ENCODE results near the gene HSBP1L1. TPM values are rescaled to one million over a fixed set of nuclear protein-coding genes. Genes with fewer than 3 reads are reported as not detected.
"Not testable (repeated sequence)": the region's sequence is repeated elsewhere in the genome, so short reads cannot be mapped to it uniquely, and the experiment has no call there.

Gene HSBP1L1
- polyA plus RNA-seq, 4 donors = 18.7 to 24.3 (median 20.4) TPM

DNA sequence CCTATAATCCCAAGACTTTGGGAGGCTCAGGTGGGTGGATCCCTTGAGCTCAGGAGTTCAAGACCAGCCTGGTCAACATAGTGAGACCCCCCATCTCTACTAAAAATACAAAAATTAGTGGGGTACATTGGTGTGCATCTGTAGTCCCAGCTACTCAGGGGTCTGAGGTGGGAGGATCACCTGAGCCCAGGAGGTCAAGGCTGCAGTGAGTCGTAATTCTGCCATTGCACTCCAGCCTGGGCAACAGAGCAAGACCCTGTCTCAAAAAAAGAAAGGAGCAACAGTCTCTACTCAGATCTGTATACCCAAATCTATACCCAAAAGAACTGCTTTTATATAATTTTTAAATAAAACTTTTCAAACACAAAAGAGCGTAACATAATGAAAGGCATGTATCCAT lies 5.5 kb upstream of the HSBP1L1 start:
- DNase-seq (ENCODE audit: low read depth in 4 of 4, low spot score in 3 of 4) = no peak

DNA sequence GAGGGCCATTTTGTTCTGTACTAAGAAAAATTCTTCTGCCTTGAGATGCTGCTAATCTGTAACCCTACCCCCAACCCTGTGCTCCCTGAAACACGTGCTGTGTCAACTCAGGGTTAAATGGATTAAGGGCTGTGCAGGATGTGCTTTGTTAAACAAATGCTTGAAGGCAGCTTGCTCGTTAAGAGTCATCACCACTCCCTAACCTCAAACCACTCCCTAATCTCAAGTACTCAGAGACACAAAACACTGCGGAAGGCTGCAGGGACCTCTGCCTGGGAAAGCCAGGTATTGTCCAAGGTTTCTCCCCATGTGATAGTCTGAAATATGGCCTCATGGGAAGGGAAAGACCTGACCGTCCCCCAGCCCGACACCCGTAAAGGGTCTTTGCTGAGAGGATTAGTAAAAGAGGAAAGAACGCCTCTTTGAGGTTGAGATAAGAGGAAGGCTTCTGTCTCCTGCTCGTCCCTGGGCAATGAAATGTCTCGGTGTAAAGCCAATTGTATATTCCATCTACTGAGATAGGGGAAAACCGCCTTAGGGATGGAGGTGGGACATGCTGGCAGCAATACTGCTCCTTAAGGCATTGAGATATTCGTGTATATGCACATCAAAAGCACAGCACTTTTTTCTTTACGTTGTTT lies 4.2 kb upstream of the HSBP1L1 start:
- DNase-seq (ENCODE audit: low read depth in 4 of 4, low spot score in 3 of 4) = not testable (repeated sequence)

DNA sequence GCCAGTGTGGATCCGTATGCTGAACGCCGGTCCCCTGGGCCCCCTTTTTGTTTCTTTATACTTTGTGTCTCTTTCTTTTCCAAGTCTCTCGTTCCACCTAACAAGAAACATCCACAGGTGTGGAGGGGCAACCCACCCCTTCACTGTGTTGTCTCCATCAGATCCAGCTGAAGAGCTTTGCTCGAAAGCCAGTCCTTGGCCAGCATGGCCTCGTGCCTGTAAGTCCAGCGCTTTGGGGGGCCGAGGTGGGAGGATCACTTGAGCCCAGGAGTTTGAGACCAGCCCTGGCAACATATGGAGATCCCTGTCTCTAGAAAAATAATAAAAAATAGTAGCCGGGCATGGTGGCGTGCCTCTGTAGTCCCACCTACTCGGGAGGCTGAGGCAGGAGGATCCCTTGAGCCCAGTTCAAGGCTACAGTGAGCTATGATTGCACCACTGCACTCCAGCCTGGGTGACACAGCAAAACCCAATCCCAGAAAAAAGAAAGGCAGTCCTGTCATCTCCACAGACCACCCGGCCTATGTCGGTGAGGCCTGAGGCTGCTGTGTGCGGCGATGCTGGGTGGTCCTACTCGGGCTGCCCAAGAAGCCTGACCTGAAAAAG lies 3.4 kb upstream of the HSBP1L1 start:
- DNase-seq (ENCODE audit: low read depth in 4 of 4, low spot score in 3 of 4) = no peak

DNA sequence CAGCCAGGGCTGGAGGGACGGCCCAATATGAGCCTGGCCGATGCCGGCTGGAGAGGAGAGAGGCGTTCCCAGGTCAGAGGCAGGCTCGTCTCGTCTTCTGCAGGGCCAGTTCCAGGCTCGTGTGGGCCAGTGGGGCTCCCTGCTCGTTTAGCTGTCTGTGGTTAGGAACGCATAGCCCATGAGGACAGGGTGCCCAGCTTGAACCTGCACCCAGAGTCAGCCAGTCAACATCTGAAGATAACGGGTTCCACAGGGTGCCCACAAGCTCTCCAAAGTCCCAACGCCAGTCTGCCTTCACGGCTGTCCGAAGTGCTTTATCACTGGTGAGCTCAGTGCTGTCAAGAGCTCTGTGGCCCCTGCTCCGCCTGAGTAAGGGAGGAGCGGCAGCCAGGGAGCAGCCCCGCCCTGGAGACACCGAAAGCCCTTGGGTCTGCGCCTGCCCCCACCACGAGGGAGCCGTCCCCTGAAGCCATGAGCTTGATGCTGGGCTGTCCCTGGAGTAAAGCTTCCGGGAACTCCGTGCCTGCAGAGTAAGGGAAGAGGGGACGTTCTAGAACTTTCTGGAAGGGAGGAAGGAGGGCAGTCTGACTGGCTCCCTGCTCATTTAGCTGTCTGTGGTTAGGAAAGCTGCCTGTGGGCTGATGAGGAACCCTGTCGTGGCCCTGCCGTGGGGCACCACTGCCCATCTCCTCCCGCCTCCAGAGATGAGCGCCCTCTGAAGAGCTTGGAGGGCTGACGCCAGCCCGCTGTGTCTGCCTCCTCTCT lies 2.7 kb upstream of the HSBP1L1 start:
- no peak for DNase-seq (ENCODE audit: low read depth in 4 of 4, low spot score in 3 of 4)

DNA sequence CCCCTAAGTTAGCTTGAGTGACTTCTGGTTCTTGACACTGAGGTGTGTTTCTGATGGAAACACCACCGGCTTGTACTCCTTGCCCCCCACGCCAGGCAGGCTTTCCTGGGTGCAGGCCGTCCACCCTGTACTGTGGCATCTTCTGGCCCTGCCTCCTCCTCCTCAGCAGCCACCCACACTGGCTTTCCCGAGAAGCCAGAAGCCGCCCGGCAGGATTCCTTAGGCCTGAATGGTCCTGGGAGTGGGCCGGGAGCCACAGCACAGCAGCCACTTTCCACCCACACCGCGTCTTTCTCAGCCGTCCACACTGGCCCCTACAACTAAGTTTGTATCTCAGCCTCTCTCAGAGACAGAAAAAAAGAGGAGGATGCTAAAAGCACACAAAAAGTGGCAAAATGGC lies 2.1 kb upstream of the HSBP1L1 start:
- DNase-seq (ENCODE audit: low read depth in 4 of 4, low spot score in 3 of 4) = no peak

DNA sequence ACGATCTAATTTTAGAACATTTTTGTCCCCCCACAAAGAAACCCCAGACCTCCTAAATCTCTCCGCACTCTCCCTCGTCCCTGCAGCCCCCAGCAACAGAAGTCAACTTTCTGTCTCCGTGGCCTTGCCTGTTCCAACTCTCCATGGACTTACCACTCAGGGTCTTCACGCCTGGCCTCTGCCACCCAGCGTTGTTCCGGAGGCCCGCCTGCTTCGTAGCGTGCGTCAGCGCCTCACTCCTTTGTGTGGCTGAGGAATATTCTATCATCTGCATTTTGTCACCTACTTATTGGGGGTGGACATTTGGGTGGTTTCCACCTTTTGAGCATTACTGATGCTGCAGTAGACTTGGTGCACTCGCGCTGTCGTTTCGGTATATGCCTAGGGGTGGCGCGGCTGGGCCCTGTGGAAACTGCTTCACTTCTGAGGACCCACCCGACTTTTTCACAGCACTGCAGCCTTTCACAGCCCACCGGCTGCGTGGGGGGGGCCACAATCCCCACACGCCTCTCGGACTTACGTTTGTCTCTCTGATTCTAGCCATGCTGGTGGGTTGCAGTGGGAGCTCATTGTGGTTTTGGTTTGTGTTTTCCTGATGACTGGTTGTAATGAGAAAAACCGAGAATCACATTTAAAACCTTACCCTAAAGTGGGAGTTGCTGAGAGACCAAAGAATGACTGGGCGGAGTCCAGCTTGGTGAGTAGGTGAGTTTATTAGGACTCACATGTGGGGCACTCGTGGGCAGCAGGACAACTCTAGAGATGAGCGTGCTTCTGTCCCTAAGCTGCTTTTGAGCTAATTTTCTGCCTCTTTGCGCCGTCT lies 1.4 kb upstream of the HSBP1L1 start:
- DNase-seq (ENCODE audit: low read depth in 4 of 4, low spot score in 3 of 4) = no peak

DNA sequence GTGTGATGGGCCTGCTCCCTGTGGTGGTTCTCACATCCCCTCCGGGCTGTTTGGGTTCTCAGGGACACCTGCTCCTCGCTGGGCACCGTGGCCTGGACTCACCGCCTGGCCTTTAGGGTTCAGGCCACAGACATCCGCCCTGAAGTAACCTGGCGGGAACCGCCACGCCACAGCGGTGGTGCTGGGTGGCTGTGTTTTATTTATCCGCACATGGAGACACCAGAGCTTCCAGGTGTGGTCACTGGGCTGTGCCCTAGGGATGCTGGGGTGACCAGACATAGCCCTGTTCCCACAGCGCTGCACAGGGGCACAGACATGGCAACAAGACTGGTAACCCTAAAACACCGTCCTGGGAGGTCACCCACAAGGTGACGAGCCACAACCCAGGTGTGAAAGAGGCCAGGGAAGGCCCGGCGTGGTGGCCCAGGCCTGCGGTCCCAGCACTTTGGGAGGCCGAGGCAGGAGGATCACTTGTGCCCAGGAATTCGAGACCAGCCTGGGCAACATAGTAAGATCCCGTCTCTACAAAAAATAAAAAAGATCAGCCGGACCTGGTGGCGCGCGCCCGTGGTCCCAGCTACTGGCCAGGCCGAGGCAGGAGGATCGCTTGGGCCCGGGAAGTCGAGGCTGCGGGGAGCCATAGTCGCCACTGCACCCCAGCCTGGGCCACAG lies 649 bp upstream of the HSBP1L1 start:
- no peak for DNase-seq (ENCODE audit: low read depth in 4 of 4, low spot score in 3 of 4)

DNA sequence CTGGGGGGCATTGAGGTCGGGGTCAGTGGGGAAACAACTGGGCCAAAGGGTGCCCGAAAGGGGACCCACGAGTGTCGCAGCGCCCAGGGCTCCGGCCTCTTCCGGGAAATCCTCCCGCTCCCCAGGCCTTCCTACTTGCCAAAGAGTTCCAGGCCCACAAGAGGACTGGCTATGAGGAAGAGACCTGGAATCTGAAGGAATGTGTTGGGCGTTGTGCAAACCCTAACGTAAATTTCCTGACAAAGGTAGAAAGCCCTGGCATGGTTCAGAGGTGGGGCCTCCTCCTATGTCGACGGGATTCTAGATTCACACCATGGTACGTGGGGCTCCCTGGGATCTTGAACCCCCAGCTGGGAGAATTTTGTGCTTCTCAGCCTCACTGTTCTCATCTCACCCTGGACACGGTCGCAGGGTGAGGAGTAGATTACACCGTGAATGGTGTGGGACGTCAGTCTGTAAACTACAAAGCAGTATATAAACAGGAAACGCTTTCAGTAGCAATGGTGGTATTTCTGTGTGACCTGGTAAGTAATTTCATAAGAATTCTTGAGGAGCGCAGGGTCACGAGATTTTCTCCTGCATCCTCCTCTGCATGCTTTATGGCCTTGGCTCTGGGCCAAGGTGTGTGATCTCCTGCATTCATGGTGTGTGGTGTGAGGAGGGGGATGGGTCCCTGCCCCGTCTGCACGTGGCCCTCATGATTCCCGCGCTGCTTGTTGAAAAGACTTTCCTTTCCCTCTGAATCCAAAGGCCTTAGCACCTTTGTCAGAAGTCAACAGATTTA lies 868 bp downstream of the HSBP1L1 start:
- DNase-seq (ENCODE audit: low read depth in 4 of 4, low spot score in 3 of 4) = peak in 3 of 4 donors; percentile 39 to 53 (median 50)

DNA sequence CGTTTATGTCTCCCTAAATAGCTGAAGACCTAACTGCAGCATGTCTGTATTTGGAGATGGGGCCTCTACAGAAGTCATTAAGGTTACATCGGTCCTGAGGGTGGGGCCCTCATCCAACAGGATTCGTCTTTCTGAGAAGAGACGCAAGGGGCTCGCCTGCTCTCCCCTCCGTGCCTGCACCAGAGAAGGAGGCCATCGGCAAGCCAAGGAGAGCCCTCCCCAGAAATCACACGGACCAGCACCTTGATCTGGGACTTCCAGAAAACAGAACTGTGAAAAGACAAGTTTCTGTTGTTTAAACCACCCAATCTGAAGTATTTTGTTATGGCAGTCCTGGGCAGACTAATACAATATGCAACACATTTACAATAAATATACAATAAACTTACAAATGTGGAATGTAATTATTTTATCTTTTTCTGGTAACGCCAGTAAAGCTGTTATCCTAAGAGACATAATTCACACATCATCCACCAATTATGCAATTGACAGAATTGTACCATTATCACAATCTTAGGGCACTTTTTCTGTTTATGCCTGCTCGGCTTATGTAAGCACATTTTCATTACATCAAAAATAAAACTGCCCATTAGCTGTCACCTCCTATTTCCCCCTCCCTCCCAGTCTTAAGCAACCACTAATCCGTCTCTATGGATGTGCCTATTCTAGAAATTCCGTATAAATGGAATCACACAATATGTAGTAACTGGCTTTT lies 6.1 kb downstream of the HSBP1L1 start:
- no peak for DNase-seq (ENCODE audit: low read depth in 4 of 4, low spot score in 3 of 4)

DNA sequence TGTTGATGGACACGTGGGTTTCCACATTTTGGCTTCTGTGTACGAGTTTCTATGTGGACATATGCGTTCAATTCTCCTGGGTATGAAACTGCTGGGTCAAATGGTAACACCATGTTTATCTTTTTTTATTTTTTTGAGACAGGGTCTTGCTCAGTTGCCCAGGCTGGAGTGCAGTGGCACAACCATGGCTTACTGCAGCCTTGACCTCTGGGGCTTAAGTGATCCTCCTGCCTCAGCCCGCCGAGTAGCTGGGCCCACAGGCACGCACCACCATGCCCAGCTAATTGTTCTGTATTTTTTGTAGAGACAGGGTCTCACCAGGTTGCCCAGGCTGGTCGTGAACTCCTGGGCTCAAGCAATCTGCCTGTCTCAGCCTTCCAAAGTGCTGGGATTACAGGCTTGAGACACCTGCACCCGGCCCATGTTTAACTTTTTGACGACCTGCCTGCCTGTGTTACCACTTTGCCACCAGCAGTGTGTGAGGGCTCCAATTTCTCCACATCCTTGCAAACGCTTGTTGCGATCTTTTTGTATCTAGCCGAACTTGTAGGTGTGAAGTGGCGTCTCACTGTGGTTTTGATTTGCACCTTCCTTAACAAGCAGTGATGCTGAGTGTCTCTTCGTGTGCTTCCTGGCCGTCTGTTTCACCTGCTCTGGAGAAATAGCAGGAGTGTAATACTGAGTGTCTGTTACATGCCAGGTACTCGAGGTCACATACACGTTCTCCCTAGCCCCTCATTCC lies 6.9 kb downstream of the HSBP1L1 start:
- no peak for DNase-seq (ENCODE audit: low read depth in 4 of 4, low spot score in 3 of 4)

DNA sequence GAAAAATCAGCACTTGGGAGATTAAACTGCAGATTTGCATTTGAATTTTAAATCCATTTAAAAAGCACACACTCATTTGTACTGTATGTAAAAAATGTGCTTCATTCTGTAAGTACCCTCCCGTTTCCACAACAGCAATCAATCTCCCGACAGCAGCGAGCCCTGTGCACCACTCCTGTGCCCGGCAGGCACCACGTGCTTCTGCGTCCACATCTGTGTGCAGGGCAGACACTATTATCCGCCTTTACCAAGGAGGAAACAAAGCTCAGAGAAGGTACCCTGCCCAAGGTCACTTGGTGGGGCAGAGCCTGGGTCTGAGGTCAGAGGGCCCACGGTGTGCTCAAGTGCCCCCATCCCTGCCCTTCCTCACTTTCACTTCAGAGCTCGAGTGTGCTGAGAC lies 7.5 kb downstream of the HSBP1L1 start:
- no peak for DNase-seq (ENCODE audit: low read depth in 4 of 4, low spot score in 3 of 4)

DNA sequence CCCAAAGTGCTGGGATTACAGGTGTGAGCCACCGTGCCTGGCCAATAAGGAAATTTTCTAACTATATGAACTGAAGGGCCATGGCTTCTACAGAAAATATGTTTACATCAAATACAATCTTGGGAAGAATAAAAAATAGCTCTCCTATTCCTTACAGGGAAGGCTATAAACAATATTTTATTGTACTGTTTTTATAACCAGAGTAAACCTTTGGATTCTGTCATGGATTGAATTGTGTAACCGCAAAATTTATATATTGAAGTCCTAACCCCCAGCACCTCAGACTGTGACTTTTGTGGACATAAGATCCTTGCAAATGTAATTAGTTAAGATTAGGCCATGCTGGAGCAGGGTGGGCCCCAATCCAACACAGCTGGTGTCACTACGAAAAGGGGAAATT lies 8.3 kb downstream of the HSBP1L1 start:
- DNase-seq (ENCODE audit: low read depth in 4 of 4, low spot score in 3 of 4) = no peak

DNA sequence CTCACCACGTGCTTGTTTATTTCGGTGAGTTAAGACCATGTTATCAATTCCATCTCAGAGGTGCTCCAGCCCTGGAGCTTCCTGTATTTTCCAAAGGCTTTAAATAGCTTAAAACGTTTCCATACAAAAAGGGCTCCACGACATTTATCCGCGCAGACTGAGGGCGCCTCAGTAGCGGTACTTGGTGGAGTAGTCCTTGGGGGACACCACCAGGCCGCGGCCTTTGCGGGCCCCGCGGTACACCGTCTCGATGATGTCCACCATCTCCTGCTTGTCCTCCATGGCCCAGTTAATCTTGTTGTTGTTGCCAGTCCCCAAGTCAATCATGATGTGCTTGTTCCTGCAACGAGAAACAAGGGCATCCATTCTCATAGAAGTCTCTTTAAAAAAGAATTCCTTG lies 9.1 kb downstream of the HSBP1L1 start:
- no peak for DNase-seq (ENCODE audit: low read depth in 4 of 4, low spot score in 3 of 4)

DNA sequence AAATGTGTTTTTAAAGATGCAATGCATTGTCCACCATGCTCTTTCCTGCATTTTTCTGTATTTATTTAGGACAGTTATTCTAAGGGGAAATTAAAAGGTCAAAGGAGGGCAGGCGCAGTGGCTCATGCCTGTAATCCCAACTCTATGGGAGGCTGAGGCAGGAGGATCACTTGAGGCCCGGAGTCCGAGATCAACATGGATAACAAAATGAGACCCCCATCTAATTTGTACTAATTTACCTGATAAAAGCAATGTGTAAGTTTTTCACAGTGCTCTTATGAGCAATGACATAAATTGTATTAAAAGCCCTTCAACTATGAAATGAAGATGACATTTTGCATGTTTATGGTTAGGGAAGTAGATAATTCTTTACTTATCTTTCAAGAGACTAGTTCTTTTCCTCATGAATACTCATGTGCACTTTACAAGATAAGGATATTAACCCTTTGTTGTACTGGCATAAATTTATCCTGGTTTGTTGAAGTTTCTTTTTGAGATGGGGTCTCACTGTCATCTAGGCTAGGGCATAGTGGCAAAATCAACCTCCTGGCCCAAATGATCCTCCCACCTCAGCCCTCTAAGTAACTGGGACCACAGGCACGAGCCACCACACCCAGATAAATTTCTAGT lies 9.7 kb downstream of the HSBP1L1 start:
- DNase-seq (ENCODE audit: low read depth in 4 of 4, low spot score in 3 of 4) = no peak

DNA sequence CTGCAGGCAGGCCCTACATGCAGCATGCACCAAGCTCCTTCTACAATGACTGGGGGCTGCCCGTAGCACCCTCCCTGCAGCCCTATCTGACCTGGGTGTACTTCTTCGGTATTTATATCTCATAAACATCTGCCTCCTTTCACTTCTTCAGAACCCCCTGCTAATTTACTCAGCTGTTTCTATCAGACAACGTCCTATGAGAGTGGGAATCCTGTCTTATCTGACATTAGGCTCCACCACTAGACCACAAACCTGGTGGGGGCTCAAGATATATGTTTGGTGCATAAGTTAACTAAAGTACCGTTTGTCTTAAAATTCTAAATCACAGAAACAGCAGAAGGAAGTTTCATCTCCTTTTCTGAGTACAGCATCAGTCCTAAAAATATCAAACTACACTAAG lies 10.6 kb downstream of the HSBP1L1 start:
- no peak for DNase-seq (ENCODE audit: low read depth in 4 of 4, low spot score in 3 of 4)

DNA sequence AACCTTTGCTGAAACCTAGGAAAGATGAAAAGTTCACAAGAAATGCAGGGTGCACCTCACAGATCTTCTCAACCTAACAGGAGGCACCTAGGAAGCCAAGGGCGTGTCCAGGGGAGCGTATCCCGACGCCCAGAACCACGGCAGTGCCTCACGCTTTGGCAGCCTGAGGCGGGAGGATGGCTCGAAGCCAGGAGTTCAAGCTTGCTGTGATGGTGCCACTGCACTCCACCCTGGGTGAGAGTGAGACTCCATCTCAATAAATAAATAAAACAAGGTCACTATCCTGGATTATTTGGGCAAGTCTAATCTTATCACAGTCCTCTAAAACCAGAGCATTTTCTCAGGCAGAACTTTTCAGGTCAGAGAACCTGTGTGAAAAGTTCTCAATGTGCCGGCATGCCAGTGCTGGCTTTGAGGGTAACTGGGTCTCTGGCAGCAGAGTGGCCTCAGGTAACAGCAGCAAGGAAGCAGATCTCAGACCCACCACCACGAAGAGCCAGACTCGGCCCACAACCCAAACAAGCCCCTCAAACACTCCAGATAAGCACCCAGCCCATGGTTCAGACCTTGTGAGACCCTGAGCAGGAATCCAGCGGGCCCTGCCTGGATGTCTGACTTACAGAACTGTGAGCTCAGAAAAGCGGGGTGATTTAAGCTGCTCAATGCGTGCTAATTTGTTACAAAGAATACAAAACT lies 11.7 kb downstream of the HSBP1L1 start:
- DNase-seq (ENCODE audit: low read depth in 4 of 4, low spot score in 3 of 4) = no peak

DNA sequence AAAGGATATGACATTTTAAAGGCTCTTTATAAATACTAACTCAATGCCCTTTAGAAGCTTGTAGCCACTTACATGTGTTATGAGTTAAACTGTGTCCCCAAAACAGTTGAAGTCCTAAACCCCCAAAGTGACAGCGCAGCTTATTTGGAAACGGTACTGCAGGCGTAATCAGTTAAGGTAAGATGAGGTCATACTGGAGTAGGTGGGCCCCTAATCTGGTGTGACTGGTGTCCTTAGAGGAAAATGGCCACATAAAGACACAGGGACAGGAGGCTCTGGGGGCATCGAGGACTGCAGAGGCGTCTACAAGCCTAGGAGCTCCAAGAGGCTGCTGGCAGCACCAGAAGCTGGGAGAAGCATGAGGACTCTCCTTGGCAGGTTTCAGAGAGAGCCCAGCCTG lies 15.4 kb downstream of the HSBP1L1 start:
- no peak for DNase-seq (ENCODE audit: low read depth in 4 of 4, low spot score in 3 of 4)
